Psoas muscle (tissue), 8 donors: ENCODE measurements around the gene RNF133. TPM values are rescaled to one million over a fixed set of nuclear protein-coding genes. Genes with fewer than 3 reads are reported as not detected.
A peak's percentile ranks its signal among the peaks of the same experiment; 100 is the strongest.

Experiments used
- ATAC-seq, 4 donors: fragments of 200-7000 bp; cut with Tn5 transposase; one replicate each; pipeline ENCODE4 v1.9.1; 2020; ENCODE audit warnings: moderate library complexity in 3 of 4, mild to moderate bottlenecking in 2 of 4
- DNase-seq, 2 donors: peaks; one replicate each; pipeline ENCODE4 v3.0.0-alpha.2; 2020
- H3K27ac ChIP-seq: fragments of 200-600 bp; one replicate; pipeline ENCODE4 v1.8.0; 2022
- H3K27me3 ChIP-seq, 3 donors: fragments of 200-600 bp in 1 of 3; one replicate each; pipeline versions ENCODE4 v1.6.1 to v1.8.0; 2013 to 2022; ENCODE audit warnings: low read length in 2 of 3, mild to moderate bottlenecking in 2 of 3, moderate library complexity in 1 of 3; ENCODE audit not compliant: insufficient read depth in 3 of 3
- H3K36me3 ChIP-seq, 2 donors: fragments of 200-600 bp in 1 of 2; one replicate each; pipeline versions ENCODE4 v1.6.1 to v1.8.0; 2013 to 2022; ENCODE audit warnings: low read depth in 1 of 2, mild to moderate bottlenecking in 1 of 2, moderate library complexity in 1 of 2; ENCODE audit not compliant: insufficient read depth in 1 of 2
- H3K4me1 ChIP-seq: fragments of 200-600 bp; one replicate; pipeline ENCODE4 v1.8.0; 2022
- H3K4me3 ChIP-seq: fragments of 200-600 bp; one replicate; pipeline ENCODE4 v1.8.0; 2022; ENCODE audit warnings: mild to moderate bottlenecking
- H3K9me3 ChIP-seq: fragments of 200-600 bp; one replicate; pipeline ENCODE4 v1.8.0; 2022
- WGBS, 3 donors: extraction: QIAGEN DNeasy Blood & Tissue Kit; methylation state at CpG; one replicate each; pipeline versions ENCODE4 v1.1.6 to v1.1.7; 2013; 5-methylcytosine and 5-hydroxymethylcytosine counted together
- intact Hi-C, 2 donors: fragments of 100-400 bp; cut with DNase I; formaldehyde crosslinking; loops; one replicate each; pipeline versions ENCODE4 v1.11.0 to v1.14.2; 2022
- polyA plus RNA-seq, 3 donors: library from polyadenylated mRNA; stranded (reverse); fragments of 200-250 nt; gene quantifications; one replicate each; pipeline ENCODE4 v1.2.3, GENCODE V29; 2013
- total RNA-seq, 4 donors: library from RNA; stranded (reverse); fragmentation: NEBNext Ultra II Directional in 2 of 4; extraction: Animal tissue kit (Norgen Biotek cat#: 25700) in 2 of 4; gene quantifications; one replicate each; pipeline versions ENCODE4 v1.2.1 to v1.2.4, GENCODE V29; 2021 to 2023
- TF ChIP-seq, protein P1 (sequence below): fragments of 200-600 bp; IDR thresholded peaks from one replicate; pipeline ENCODE4 v1.8.0; 2022; ENCODE audit warnings: antibody characterized with exemption
- donor health status: healthy with polysubstance abuse.
- donor health status: DM: no; HTN: no; CAD: no; lungs with moderate emphysema.
- donor health status: Bipolar disorder and iron deficiency.
- donor health status: healthy.
- donor health status: DM: yes; HTN: yes; CAD: no.
- donor health status: DM: no; HTN: no; CAD: no.
- donor health status: DM: no; HTN: no; CAD: no.
- donor health status: DM: yes; HTN: yes; CAD: no.

The RNF133 gene
- total and polyA plus RNA-seq, 7 donors: 0.16 TPM; not detected in 6

DNA sequence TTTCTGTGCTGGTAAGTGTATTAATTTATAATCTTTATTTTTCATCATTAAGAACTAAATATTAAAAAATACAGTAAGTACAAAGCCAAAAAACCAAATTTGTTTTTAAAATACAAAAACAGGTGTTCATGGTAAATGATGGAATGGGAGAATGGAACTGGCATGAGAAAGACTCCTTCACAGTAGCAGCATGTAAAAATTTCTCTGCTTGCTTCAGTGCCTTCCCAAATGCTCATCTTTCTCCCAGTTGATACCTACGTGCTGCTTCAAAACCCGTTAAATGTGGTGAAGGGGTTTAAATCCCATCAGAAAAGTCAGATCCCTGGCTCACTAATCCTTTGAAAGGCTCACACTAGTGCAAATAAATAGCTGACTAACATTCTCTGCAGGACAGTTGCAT lies 4.2 kb downstream of the RNF133 start:
- no peaks in the 10 kb centered on the region for H3K27me3 ChIP-seq
- intact Hi-C loops: no loop called here
- H3K4me3 ChIP-seq: no peak overlapping the region
- TF ChIP-seq, protein P1, sequence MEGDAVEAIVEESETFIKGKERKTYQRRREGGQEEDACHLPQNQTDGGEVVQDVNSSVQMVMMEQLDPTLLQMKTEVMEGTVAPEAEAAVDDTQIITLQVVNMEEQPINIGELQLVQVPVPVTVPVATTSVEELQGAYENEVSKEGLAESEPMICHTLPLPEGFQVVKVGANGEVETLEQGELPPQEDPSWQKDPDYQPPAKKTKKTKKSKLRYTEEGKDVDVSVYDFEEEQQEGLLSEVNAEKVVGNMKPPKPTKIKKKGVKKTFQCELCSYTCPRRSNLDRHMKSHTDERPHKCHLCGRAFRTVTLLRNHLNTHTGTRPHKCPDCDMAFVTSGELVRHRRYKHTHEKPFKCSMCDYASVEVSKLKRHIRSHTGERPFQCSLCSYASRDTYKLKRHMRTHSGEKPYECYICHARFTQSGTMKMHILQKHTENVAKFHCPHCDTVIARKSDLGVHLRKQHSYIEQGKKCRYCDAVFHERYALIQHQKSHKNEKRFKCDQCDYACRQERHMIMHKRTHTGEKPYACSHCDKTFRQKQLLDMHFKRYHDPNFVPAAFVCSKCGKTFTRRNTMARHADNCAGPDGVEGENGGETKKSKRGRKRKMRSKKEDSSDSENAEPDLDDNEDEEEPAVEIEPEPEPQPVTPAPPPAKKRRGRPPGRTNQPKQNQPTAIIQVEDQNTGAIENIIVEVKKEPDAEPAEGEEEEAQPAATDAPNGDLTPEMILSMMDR: no peak
- no peaks in the 10 kb centered on the region for H3K9me3 ChIP-seq
- no peaks in the 10 kb centered on the region for H3K4me1 ChIP-seq
- DNase-seq: no peak
- no peaks in the 10 kb centered on the region for H3K36me3 ChIP-seq
- no peak overlapping the region for H3K27ac ChIP-seq
- no peak for ATAC-seq
- WGBS, 3 donors: 43 to 59% (median 52%) methylated on average over 2 of the region's 2 CpGs

DNA sequence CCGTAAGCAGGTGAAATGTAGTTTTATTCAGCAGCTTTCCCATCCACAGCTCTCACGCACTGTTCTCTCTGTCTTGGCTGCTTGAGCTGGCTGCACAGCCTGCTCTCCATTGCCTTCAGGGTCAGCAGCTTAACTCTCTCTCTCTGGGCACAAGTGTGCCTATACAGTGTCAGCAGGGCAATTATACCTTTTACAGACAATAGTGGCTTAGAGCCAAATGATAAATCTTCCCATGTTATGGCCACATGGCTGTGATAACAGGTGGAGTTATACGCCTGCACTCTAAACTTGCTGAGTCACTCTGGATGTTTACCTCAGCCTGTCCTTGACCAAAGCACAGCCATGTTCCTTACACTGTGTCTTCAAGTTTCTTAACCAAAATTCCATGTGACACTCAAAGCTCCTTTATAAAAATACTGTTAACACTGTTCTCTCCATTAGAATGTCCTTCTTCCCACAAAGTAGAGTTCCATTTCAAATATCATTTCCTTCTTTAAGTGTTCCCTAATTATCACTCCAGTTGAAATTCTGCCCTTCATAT lies 6.1 kb downstream of the RNF133 start:
- ATAC-seq: no peak
- Histone ChIP-seq H3K36me3 (no peaks in the 10 kb centered on the region), H3K27ac (no peak overlapping the region), H3K27me3 (no peaks in the 10 kb centered on the region), H3K4me1 (no peaks in the 10 kb centered on the region), H3K4me3 (no peak overlapping the region), H3K9me3 (no peaks in the 10 kb centered on the region)
- TF ChIP-seq, protein P1: no peak
- WGBS, 3 donors: 86 to 99% (median 93%) methylated on average over 3 of the region's 3 CpGs
- intact Hi-C loops: no loop called here
- DNase-seq: no peak

DNA sequence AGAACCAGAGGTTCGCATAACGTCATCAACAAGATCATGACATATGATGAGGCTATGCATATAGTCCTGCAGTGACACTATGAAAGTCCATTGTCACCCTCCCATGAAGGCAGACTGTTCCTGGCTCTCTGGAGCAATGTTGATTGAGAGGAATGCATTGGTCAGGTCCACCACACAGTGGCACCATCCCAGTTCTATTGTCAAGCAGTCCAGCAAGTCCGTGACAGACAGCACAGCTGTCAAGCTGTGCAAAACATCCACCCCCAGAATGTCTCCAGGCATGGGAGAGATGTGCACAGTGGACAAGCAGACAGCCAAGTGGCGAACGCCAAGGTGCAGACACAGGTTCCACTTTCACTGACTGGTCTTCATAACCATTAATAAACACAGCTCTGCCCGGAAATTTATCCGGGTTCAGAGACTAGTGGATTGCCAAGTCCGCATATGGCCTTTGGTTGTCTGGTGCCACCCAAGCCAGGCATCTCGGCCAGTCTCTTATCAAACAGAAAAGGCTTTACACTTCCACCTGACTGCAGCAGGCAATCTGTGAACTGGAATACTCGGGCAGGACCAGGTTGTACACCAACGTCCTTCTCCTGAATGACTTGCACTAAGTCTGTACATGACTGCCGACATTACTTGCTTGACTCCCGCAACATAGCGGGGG lies 7.2 kb downstream of the RNF133 start:
- DNase-seq (no peak), ATAC-seq (peak in 1 of 4 donors; percentile 70)
- Histone ChIP-seq H3K27me3 (no peaks in the 10 kb centered on the region), H3K4me1 (no peaks in the 10 kb centered on the region), H3K27ac (no peak overlapping the region), H3K4me3 (no peak overlapping the region), H3K36me3 (no peaks in the 10 kb centered on the region), H3K9me3 (no peaks in the 10 kb centered on the region)
- WGBS, 3 donors: 52 to 66% (median 54%) methylated on average over 14 of the region's 14 CpGs
- intact Hi-C loops: no loop called here
- TF ChIP-seq, protein P1: no peak

DNA sequence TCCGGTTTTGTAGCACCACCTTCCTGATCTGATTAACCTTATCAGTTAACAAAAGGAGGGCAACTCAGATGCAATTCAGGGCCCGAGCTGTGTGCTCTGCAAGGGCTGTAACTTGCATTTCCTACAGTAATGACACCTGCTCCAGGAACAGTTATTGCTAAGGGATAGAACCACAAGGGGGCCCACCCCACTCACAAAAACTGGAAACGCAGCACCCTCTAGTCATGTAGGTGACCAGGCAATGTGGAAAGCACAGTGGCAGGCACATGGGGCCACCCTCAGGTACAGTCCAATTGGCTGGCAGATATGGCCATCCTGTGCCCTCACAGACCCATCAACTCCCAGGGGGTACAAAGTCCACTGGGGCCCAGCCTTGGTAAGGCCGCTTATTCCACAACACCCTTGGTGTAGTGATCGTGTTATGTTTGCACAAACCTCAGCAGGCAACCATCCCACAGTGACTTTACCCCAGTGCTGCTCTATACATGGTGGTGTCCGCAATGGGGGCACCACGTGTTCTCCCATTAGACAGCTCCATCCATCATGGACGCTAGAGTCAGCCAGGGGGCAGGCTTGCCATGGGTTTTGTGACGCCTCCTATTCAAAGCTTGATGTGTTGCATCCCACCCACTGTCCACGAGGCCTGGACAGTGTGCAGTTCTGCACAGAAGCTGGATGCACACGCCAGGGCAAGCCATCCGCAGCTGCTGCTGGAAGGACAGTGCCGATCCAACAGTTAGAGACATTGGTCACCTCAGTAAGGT lies 9.4 kb downstream of the RNF133 start:
- intact Hi-C loops: no loop called here
- no peak overlapping the region for H3K4me3 ChIP-seq
- 79 to 89% (median 84%) methylated on average over 13 of the region's 13 CpGs for WGBS, 3 donors
- H3K36me3 ChIP-seq: no peaks in the 10 kb centered on the region
- H3K4me1 ChIP-seq: no peaks in the 10 kb centered on the region
- TF ChIP-seq, protein P1: no peak
- no peaks in the 10 kb centered on the region for H3K27me3 ChIP-seq
- no peaks in the 10 kb centered on the region for H3K9me3 ChIP-seq
- ATAC-seq: no peak
- no peak overlapping the region for H3K27ac ChIP-seq
- no peak for DNase-seq
